ENCODE measurements around the gene SLC9A9.
A peak's percentile ranks its signal among the peaks of the same experiment; 100 is the strongest.

The SLC9A9 gene

GRCh38 chr3:143840636-143841035 is 7.6 kb downstream of the SLC9A9 start:
- DNase-seq, result no peak

DNA sequence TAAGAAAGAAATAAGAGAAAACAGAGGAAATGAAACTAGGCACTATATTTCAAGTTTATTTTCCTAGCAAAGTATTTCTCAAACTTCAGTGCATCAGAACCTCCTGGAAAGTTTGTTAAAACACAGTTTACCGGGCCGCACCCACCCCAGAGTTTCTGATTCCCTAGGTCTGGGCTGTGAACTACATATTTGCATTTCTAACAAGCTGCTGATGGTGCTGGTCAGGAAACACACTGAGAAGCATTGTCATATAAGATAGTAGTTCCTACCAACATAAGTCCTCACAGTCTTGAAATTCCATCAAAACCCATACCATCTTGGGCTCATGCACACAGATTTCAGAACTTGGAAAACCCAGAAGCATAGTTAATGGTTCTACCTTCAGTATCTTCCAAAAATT is 8.3 kb downstream of the SLC9A9 start:
- DNase-seq, result no peak

GRCh38 chr3:143837076-143837475 is 11.2 kb downstream of the SLC9A9 start:
- DNase-seq, result no peak

GRCh38 chr3:143835312-143835711 is 13.0 kb downstream of the SLC9A9 start:
- DNase-seq, result peak in 1 of 2 experiments; percentile 28

DNA sequence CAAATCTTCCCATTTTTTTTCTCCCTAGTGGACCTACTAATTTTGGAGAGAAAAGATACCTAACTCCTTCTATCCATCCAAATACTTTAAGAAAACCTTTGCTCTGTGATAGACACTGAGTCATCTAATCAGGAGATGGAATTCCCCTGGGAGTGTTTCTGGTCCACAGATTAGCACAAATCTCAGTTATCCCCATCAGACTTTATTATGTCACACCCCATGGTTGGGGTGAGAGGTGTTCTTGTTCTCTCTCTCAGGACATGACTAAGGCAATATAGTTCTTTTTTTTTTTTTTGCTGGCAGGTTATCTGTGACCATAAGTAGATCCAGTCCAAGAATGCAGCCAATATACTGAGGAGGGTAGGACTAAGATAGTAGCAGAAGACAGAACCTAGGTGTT is 15.8 kb downstream of the SLC9A9 start:
- no peak for DNase-seq

DNA sequence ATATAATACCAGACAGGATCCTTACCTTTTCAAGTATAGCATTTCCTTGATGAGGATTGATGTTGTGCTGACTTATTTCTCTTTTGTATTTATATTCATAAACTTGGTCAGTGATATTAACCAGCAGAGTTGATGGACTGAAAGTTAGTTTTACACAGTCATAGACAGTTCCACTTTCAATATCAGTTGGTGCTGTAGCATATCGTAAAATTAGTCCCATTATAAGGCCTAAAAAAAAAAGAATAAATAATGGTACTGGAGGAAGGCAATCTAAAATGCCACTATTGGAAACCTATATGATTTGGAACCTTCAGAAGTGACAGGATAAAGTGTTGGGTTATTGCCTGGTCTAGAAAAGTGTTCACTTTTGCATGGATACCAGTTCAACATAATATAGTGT is 16.3 kb downstream of the SLC9A9 start:
- no peak for DNase-seq

DNA sequence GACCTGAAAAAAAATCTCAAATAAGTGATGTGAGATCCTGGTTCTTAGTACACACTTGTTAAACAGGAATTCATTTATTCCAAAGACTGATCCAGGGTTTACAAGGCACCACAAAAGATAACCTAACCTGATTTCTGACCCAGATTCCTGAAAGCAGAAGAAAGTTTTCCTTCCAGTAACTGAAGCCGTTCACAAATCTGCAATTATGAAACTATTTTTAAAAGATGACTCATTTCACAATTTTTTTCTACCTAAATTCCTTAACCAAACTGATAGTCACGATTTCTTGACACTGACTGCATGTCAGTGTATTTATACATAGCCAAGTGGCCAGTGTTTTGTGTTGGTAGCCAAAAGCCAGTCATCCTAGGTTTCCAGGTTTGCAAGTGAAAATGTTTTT is 17.1 kb downstream of the SLC9A9 start:
- no peak for DNase-seq

- DNase-seq, result no peak
Measured at GRCh38 chr3:143830786-143831185, 17.5 kb downstream of the SLC9A9 start.

- no peak for DNase-seq
Measured at GRCh38 chr3:143830063-143830462, 18.2 kb downstream of the SLC9A9 start.

DNA sequence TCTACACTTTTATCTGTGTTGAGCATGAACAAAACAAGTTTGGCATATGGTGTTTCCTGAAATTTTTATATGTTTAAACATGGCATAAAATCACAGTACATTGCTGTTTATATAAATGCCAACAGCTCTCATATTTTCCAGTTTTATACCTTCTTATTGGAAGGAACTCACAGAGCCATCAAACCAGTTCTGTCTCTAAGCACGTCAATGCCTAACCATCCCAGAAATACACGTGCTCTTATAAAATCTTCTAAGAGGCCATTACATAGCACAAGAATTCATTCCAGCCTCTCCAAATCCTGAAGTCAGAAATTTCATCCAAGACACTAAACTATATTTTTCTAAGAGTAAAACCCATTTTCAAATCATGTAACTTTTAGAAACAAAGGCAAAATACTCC is 20.8 kb downstream of the SLC9A9 start:
- DNase-seq, result no peak

DNA sequence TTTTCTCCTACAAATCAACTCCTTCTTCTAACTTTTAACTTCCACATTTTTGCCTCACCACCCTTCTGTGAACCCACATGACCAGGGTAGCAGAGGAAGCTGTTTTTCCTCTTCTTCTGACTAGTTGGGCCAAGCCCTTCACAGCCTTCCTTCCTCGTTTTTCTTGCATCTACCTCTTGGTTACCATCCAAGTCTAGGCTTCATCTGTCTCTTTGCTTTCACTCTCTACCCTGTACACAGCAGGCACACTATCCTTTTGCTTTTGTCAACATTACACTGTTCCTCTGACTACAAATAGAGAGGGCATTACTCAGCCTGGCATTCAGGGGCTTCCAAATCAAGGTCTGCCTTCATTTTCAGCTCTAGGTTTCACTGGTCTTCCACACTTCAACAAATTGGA is 22.0 kb downstream of the SLC9A9 start:
- no peak for DNase-seq

DNA sequence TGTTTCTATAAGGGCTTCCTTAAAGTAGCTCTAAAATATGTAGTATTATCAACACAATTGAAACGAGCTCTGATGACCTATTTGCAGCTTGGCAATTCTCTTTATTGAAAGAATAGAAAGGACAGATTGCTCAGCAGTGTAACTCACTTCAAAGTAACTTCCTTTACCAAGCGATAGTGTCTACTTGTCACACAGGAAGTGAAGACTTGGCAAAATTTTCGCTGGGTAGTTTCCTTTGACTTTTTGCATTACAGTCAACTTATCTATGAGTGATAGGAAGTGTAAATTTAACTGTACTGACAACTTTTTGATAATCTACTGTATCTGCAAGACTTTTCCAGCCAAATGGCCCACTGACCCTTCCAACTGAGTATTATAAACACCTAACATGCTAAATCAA is 22.8 kb downstream of the SLC9A9 start:
- no peak for DNase-seq

DNA sequence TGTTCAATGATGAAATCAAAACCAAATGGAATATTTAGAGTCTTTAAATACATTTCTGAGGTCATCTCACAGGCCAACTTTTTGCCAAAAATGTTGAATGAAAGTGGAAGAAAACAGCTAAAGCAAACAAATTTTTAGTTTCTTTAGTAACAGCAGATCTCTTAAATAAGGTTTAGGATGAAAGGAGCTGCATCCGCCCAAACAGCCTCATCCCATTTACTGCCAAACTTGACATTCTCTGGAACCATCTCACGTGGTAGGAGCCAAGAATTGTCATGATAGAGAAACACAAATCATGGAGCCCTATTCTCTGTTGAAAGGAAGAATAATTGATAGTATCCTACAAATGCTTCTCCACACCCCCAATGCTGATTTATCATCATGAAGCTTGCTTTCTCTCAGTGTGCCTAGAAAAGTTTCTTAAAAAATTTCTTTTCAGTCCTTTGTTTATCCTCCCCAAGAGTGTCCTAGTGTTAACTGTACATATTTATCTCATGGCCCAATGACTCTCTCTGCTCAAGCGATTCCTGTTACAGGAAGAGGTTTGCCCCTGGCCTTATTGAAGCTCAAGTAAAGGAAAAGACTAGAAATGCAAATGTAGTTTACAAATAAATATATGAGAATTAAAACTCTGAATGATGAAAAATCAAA is 23.4 kb downstream of the SLC9A9 start:
- no peak for DNase-seq

GRCh38 chr3:143822798-143823197 is 25.5 kb downstream of the SLC9A9 start:
- no peak for DNase-seq

- no peak for DNase-seq
Measured at GRCh38 chr3:143822374-143822773, 25.9 kb downstream of the SLC9A9 start.

DNA sequence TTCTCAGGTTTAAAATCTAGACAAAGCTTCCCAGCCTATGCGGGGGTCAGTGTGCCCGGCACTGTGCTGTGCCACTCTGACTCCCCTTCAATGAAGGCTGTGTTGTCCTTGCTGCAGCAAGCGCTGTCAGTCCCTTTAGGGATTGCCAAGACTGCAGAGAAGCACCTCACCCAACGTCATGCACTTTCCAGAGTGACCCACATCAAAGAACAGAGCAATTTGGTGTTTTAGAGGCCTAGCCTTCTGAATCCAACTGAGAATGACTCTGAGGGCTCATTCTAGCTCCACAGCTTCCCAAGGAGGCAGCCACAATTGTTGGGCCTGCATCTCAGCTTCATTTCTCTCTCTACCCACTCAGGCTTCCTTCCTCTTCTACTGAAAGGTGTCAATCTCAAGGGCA is 26.4 kb downstream of the SLC9A9 start:
- DNase-seq, result no peak

DNA sequence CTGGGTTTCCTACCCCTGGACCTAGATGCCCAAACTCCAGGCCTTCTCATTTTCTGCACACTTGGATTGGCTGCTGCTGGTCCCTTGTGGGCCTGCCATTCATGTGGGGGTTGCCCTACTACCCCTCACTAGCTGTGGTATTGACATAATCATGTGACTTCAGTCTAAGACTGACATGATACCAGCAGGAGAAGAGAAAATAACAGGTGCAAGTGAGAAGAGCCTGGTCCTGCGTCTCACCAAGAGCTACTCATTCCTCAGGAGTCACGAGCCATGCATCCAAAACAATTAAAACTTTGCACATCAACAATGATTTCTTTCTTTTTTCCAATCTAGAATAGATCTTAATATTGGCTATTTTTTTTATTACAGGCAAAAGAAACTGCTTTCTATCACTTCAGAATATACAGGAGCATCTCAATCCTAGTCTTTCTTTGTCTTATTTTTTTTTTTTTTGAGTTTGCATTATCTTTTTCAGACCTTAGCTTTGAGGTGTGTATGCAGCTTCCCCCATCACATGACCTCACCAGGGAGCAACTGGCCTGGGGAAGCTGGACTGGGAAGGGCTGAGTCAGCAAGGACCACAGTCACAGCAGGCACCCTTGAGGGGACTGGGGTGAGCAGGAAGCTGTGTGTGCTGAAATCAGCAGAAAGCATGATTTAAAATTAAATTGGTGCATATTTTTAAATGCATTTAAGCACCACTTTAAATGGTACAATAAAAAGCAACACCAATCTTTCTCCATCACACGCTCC is 27.6 kb downstream of the SLC9A9 start:
- DNase-seq, result no peak

- DNase-seq, result no peak
Measured at GRCh38 chr3:143819890-143820289, 28.4 kb downstream of the SLC9A9 start.

DNA sequence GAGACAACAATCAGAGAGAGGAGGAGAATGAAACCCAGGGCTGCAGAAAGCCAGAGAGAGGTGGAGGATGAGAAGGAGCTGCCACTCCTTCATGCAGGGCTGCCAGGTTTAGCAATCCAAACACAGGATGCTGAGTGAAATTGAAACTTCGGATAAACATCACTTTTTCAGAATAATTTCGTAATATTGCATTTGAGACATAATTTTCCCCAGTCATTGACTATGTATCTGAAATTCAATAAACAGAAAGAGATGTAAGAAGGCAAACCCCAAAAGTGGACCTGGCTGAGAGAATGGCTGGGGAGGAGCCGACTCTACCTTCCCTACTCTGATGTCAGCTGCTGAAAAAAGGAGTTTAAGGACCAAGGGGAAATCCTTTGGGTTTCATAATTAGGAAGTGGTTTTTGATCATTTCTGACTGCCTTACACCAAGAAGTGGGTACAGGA is 33.8 kb downstream of the SLC9A9 start:
- peak in 1 of 2 experiments; percentile 25 for DNase-seq

DNA sequence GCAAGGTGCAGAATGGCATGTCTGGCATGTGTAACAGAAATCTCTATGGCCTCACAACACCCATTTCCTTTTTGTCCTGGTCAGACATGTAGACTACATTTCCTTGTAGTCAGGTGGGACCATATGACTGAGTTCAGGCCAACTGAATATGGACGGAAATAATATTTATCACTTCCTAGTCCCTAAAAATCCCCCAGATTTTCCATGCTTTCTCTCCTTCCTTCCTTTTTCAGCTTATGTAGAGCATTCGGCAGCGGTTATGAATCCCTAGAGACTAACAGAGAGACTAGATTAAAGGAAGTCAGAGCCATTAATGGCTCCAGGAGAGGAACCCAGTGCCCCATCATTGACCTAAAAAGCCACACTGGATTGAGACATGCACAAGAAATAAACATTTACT is 35.8 kb downstream of the SLC9A9 start:
- DNase-seq, result no peak

GRCh38 chr3:143811602-143812001 is 36.7 kb downstream of the SLC9A9 start:
- DNase-seq, result no peak

GRCh38 chr3:143810953-143811265 is 37.4 kb downstream of the SLC9A9 start:
- no peak for DNase-seq

DNA sequence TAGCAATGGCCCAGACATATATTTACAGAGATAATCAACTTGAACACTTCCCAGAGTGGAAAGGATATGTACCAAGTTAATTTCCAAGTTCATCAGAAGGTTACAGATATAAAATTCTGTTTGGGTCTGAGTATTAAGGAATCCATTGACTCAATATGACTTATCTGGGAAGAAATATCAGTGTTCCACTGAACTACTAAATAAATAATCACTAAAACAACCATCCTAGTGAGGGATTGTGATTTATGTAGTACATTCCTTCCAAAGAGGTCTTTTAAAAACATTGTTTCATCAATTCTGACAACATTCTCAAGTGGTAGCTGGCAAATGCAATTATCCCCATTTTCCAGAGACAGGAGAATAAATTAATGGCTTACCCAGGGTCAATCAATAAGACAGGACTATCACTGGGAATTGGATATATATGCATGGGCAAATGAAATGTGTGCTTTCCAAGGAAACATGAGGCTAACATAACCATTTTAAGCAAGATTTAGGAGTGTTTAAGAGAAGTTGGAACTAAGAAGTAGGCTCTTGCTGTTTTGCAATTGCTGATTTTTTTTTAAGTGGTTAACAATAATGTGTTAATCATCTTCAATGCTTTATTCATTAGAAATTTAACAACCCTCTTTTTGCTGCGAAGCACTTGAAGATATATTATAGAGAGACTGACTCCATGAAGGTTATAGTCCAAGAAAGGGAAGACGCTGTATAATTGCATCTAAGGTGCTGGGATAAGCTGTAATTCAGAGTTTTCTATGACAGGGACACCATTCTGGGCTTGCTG is 37.9 kb downstream of the SLC9A9 start:
- DNase-seq, result no peak

- DNase-seq, result no peak
Measured at GRCh38 chr3:143809121-143809621, 39.1 kb downstream of the SLC9A9 start.
